Astrocyte of the spinal cord (primary cell): ENCODE measurements around the gene METRN.
"Not testable (repeated sequence)": the region's sequence is repeated elsewhere in the genome, so short reads cannot be mapped to it uniquely, and the experiment has no call there.

Experiments
- DNase-seq: peaks from one replicate; pipeline ENCODE4 v3.0.0; 2011; ENCODE audit warnings: low read depth, low spot score
- H3K4me3 ChIP-seq: 2 replicates; pipeline ENCODE4 v1.5.1; 2011; ENCODE audit warnings: low read depth, mild to moderate bottlenecking, low read length, moderate library complexity
- CTCF ChIP-seq: IDR thresholded peaks from 2 replicates; pipeline ENCODE4 v1.5.1; 2012; ENCODE audit warnings: low read depth, mild to moderate bottlenecking, low read length, inconsistent platforms
- in situ Hi-C: cut with HindIII; loops from 2 replicates; pipeline ENCODE4 v1.10.0; 2017; ENCODE audit warnings: low sequenced_read_pairs

The METRN gene

GRCh38 chr16:740764-741505, 26.0 kb downstream of the METRN start, which contains the start of gene CIAO3:
CIAO3 (minus strand) TSS chr16:740997; CDS start chr16:740985, 12 bp downstream.
- peak within 1 kb of the TSS; percentile 84 for H3K4me3 ChIP-seq
- peak; percentile 78 for TF ChIP-seq CTCF
- DNase-seq, result peak; percentile 87
- in situ Hi-C loops, result no loop called here

- no peak for DNase-seq
- no peak overlapping the region for H3K4me3 ChIP-seq
- TF ChIP-seq CTCF, result no peak
- in situ Hi-C loops, result no loop called here
Measured at GRCh38 chr16:741986-742629, 27.2 kb downstream of the METRN start.

- H3K4me3 ChIP-seq, DNase-seq, in situ Hi-C loops: not testable (repeated sequence)
Measured at GRCh38 chr16:742894-743293, 28.0 kb downstream of the METRN start.

- TF ChIP-seq CTCF, result peak; percentile 6
- in situ Hi-C loops, result no loop called here
- H3K4me3 ChIP-seq, result no peak overlapping the region
- no peak for DNase-seq
Measured at GRCh38 chr16:743794-744500, 29.0 kb downstream of the METRN start.

- peak; percentile 39 for TF ChIP-seq CTCF
- in situ Hi-C loops, result no loop called here
- no peak overlapping the region for H3K4me3 ChIP-seq
- DNase-seq, result no peak
Measured at GRCh38 chr16:745739-746138, 30.8 kb downstream of the METRN start.

- H3K4me3 ChIP-seq, result no peak overlapping the region
- DNase-seq, result no peak
- no peak for TF ChIP-seq CTCF
- in situ Hi-C loops, result no loop called here
Measured at GRCh38 chr16:746637-747036, 31.7 kb downstream of the METRN start.
